HCT116 (cell line): ENCODE measurements around the gene FAM171A2. TPM values are rescaled to one million over a fixed set of nuclear protein-coding genes. Genes with fewer than 3 reads are reported as not detected.

Experiments
- ATAC-seq: fragments of 200-7000 bp; cut with Tn5 transposase; 2 replicates; pipeline ENCODE4 v1.9.1; 2020; ENCODE audit warnings: mild to moderate bottlenecking, moderate library complexity
- BruUV-seq: library from RNA; stranded (reverse); fragments of 400-500 nt; replicated peaks from 2 replicates; lab custom pipeline; 2021; lab: Mats Ljungman, UMichigan
- CTCF ChIA-PET: fragments of 300-600 bp; sonication (Branson Sonifier 250); formaldehyde crosslinking; loops from one replicate; lab custom pipeline; 2021; ENCODE audit warnings: antibody characterized with exemption; lab: Charles Lee
- POLR2A ChIA-PET: fragments of 300-600, 350-600 bp; sonication (Branson Sonifier 250); formaldehyde crosslinking; loops from one replicate; lab custom pipeline; 2021; ENCODE audit warnings: antibody characterized with exemption; lab: Charles Lee
- RAD21 ChIA-PET, 2 experiments: fragments of 300-600 bp; sonication (Branson Sonifier 250); formaldehyde crosslinking; loops; one replicate each; lab custom pipeline; 2023; ENCODE audit warnings: low total read pairs in 2 of 2; ENCODE audit not compliant: uncharacterized antibody in 2 of 2, unreplicated experiment in 2 of 2, low non-redundant PET in 1 of 2; lab: Charles Lee
- DNase-seq: peaks from one replicate; pipeline ENCODE4 v3.0.0-alpha.2; 2010; ENCODE audit warnings: low read depth, low spot score
- H2AFZ ChIP-seq: fragments of 200-600 bp; shearing (Covaris generic), sonication (generic); 2 replicates; pipeline ENCODE4 v1.6.1; 2017; ENCODE audit warnings: low read depth, mixed run types, mixed read lengths, antibody characterized with exemption, low read length; ENCODE audit not compliant: poor library complexity, severe bottlenecking
- H3K27ac ChIP-seq: 2 replicates; pipeline ENCODE4 v1.5.1; 2012; ENCODE audit warnings: low read depth, low read length
- H3K27me3 ChIP-seq: fragments of 200-600 bp; sonication (generic); 2 replicates; pipeline ENCODE4 v1.6.1; 2016; ENCODE audit warnings: mixed run types, low read length, mixed read lengths; ENCODE audit not compliant: insufficient read depth
- H3K36me3 ChIP-seq, 2 experiments: fragments of 200-500 bp in 1 of 2; fragments of 200-600 bp in 1 of 2; sonication (Bioruptor generic) in 1 of 2; sonication (generic) in 1 of 2; 2 replicates each; pipeline versions ENCODE4 v1.5.1 to v1.6.1; 2014 to 2016; ENCODE audit warnings: low read length in 2 of 2, inconsistent platforms in 1 of 2, mixed read lengths in 1 of 2, mixed run types in 1 of 2; ENCODE audit not compliant: insufficient read depth in 2 of 2, control insufficient read depth in 1 of 2
- H3K4me1 ChIP-seq, 2 experiments: fragments of 200-600 bp in 1 of 2; sonication (generic) in 1 of 2; 2 replicates each; pipeline versions ENCODE4 v1.5.1 to v1.6.1; 2012 to 2017; ENCODE audit warnings: low read length in 2 of 2, inconsistent platforms in 1 of 2, mild to moderate bottlenecking in 1 of 2, mixed read lengths in 1 of 2, mixed run types in 1 of 2, moderate library complexity in 1 of 2; ENCODE audit not compliant: insufficient read depth in 2 of 2, control insufficient read depth in 1 of 2
- H3K4me2 ChIP-seq: fragments of 200-600 bp; sonication (generic); 2 replicates; pipeline ENCODE4 v1.6.1; 2017; ENCODE audit warnings: mixed run types, low read length, mixed read lengths
- H3K4me3 ChIP-seq, 2 experiments: fragments of 200-600 bp in 1 of 2; sonication (generic) in 1 of 2; replicated peaks in 1 of 2; 2 replicates each; pipeline ENCODE4 v1.5.1; 2011 to 2016; ENCODE audit warnings: low read length in 2 of 2, control low read depth in 1 of 2, low read depth in 1 of 2, mild to moderate bottlenecking in 1 of 2, mixed read lengths in 1 of 2, mixed run types in 1 of 2
- H3K79me2 ChIP-seq: fragments of 200-600 bp; sonication (generic); 2 replicates; pipeline ENCODE4 v1.6.1; 2017; ENCODE audit warnings: mild to moderate bottlenecking, mixed run types, low read length, moderate library complexity, mixed read lengths; ENCODE audit not compliant: insufficient read depth
- H3K9ac ChIP-seq: fragments of 200-600 bp; sonication (generic); 2 replicates; pipeline ENCODE4 v1.6.1; 2016; ENCODE audit warnings: low read length, mixed read lengths
- H3K9me2 ChIP-seq: fragments of 200-600 bp; sonication (generic), shearing (Covaris generic); 2 replicates; pipeline ENCODE4 v1.6.1; 2017; ENCODE audit warnings: mixed run types, mild to moderate bottlenecking, moderate library complexity; ENCODE audit not compliant: insufficient read depth
- H3K9me3 ChIP-seq, 2 experiments: fragments of 200-500 bp in 1 of 2; fragments of 200-600 bp in 1 of 2; sonication (Bioruptor generic) in 1 of 2; sonication (generic) in 1 of 2; 2 replicates each; pipeline ENCODE4 v1.6.1; 2014 to 2017; ENCODE audit warnings: low read length in 2 of 2, mixed read lengths in 2 of 2, inconsistent platforms in 1 of 2, low read depth in 1 of 2, mild to moderate bottlenecking in 1 of 2, mixed run types in 1 of 2, moderate library complexity in 1 of 2; ENCODE audit not compliant: control insufficient read depth in 1 of 2, insufficient read depth in 1 of 2
- H4K20me1 ChIP-seq: fragments of 200-600 bp; sonication (generic), shearing (Covaris generic); 2 replicates; pipeline ENCODE4 v1.6.1; 2017; ENCODE audit warnings: mixed run types, mild to moderate bottlenecking, moderate library complexity; ENCODE audit not compliant: insufficient read depth
- CBX3 ChIP-seq: IDR thresholded peaks from 2 replicates; pipeline ENCODE4 v1.6.1; 2012; ENCODE audit warnings: low read depth
- EGR1 ChIP-seq: IDR thresholded peaks from 2 replicates; pipeline ENCODE4 v1.6.1; 2012; ENCODE audit warnings: low read depth
- EZH2 ChIP-seq: fragments of 200-600 bp; sonication (generic); IDR thresholded peaks from 2 replicates; pipeline ENCODE4 v1.6.1; 2017; ENCODE audit warnings: antibody characterized with exemption, mixed run types
- MAX ChIP-seq: IDR thresholded peaks from 2 replicates; pipeline ENCODE4 v1.6.1; 2012
- RAD21 ChIP-seq: IDR thresholded peaks from 2 replicates; pipeline ENCODE4 v1.6.1; 2012; ENCODE audit warnings: low read depth, mild to moderate bottlenecking
- REST ChIP-seq: IDR thresholded peaks from 2 replicates; pipeline ENCODE4 v1.6.1; 2012; ENCODE audit warnings: low read depth
- SIN3A ChIP-seq: IDR thresholded peaks from 2 replicates; pipeline ENCODE4 v1.6.1; 2012; ENCODE audit warnings: low read depth
- SP1 ChIP-seq: IDR thresholded peaks from 2 replicates; pipeline ENCODE4 v1.6.1; 2012; ENCODE audit warnings: low read depth
- TCF7L2 ChIP-seq: IDR thresholded peaks from 2 replicates; pipeline ENCODE4 v1.7.0; 2011; ENCODE audit warnings: borderline replicate concordance, inconsistent platforms; ENCODE audit not compliant: insufficient read depth, insufficient read length; ENCODE audit errors: extremely low read depth
- ZFX ChIP-seq: fragments of 450-650 bp; IDR thresholded peaks from 2 replicates; pipeline ENCODE4 v1.6.1; 2017
- intact Hi-C: fragments of 100-400 bp; cut with micrococcal nuclease; formaldehyde crosslinking; loops from 2 replicates; pipeline ENCODE4 v1.10.0; 2022
- total RNA-seq: library from RNA; stranded (reverse); gene quantifications from one replicate; pipeline ENCODE4 v1.2.1, GENCODE V29; 2021; ENCODE audit not compliant: unreplicated experiment

FAM171A2 gene
- total RNA-seq, 1 experiment from 2014 or later: 18.0 TPM

GRCh38 chr17:44315760-44316731 lies 47.6 kb downstream of the FAM171A2 start:
- ATAC-seq (no peak), DNase-seq (no peak)
- peaks cover 4% of the 10 kb centered on the region; the same call in 1 of the 2 replicates for H3K79me2 ChIP-seq
- no peak overlapping the region for H3K9ac ChIP-seq
- no peak overlapping the region for H3K27ac ChIP-seq
- BruUV-seq: no TSS peak
- POLR2A ChIA-PET: interaction anchor here (0.9 kb wide), 1 partner anchor 95 kb away, joined by 3 read pairs; no protein-coding TSS in a partner anchor
- TF ChIP-seq SIN3A (no peak), MAX (no peak), TCF7L2 (no peak), SP1 (no peak), REST (no peak), RAD21 (no peak), ZFX (no peak), CBX3 (no peak), EGR1 (no peak), EZH2 (no peak)
- H3K4me3 ChIP-seq: peak overlapping the region; percentile 25 to 38
- no peak overlapping the region for H2AFZ ChIP-seq
- CTCF ChIA-PET: interaction anchor here (0.6 to 1.3 kb wide), 3 partner anchors 11 to 96 kb away, joined by 3 read pairs; no protein-coding TSS in a partner anchor
- peaks cover 2 to 38% of the 10 kb centered on the region in 2 experiments; a peak in 2 of 4 replicates for H3K4me1 ChIP-seq
- no peaks in the 10 kb centered on the region for H4K20me1 ChIP-seq
- H3K9me3 ChIP-seq: no peaks in the 10 kb centered on the region
- intact Hi-C loops: no loop called here
- RAD21 ChIA-PET: no interaction called here
- peak overlapping the region; percentile 73 for H3K4me2 ChIP-seq
- no peaks in the 10 kb centered on the region for H3K9me2 ChIP-seq
- H3K27me3 ChIP-seq: no peaks in the 10 kb centered on the region
- peaks cover 9 to 17% of the 10 kb centered on the region in 2 experiments; a peak in 3 of 4 replicates for H3K36me3 ChIP-seq
